IPS-11a (cell line): Measurements from ENCODE around the gene SEC16A.

Experiments
- H3K4me3 ChIP-seq: one replicate; pipeline ENCODE4 v1.5.1; 2013; ENCODE audit warnings: low read depth, low read length, control low read depth

SEC16A gene

GRCh38 chr9:136466155-136466541 is 16.7 kb downstream of the SEC16A start:
- no peak overlapping the region for H3K4me3 ChIP-seq

- no peak overlapping the region for H3K4me3 ChIP-seq
Observed at GRCh38 chr9:136465500-136466154, 17.2 kb downstream of the SEC16A start.

GRCh38 chr9:136464241-136464640 is 18.6 kb downstream of the SEC16A start:
- no peak overlapping the region for H3K4me3 ChIP-seq

- H3K4me3 ChIP-seq, result no peak overlapping the region
Observed at GRCh38 chr9:136463578-136463977, 19.3 kb downstream of the SEC16A start.

GRCh38 chr9:136462664-136463063 is 20.2 kb downstream of the SEC16A start:
- H3K4me3 ChIP-seq, result no peak overlapping the region

- no peak overlapping the region for H3K4me3 ChIP-seq
Observed at GRCh38 chr9:136460772-136461325, 22.0 kb downstream of the SEC16A start.

- no peak overlapping the region for H3K4me3 ChIP-seq
Observed at GRCh38 chr9:136459425-136459824, 23.4 kb downstream of the SEC16A start.

- no peak overlapping the region for H3K4me3 ChIP-seq
Observed at GRCh38 chr9:136457326-136457725, 25.5 kb downstream of the SEC16A start.

- no peak overlapping the region for H3K4me3 ChIP-seq
Observed at GRCh38 chr9:136456258-136456657, 26.6 kb downstream of the SEC16A start.

- no peak overlapping the region for H3K4me3 ChIP-seq
Observed at GRCh38 chr9:136455043-136456002, 27.5 kb downstream of the SEC16A start.

GRCh38 chr9:136454026-136454796 is 28.6 kb downstream of the SEC16A start:
- no peak overlapping the region for H3K4me3 ChIP-seq

- H3K4me3 ChIP-seq, result no peak overlapping the region
Observed at GRCh38 chr9:136453326-136453725, 29.5 kb downstream of the SEC16A start.

GRCh38 chr9:136451221-136451877 is 31.5 kb downstream of the SEC16A start:
- no peak overlapping the region for H3K4me3 ChIP-seq

- H3K4me3 ChIP-seq, result no peak overlapping the region
Observed at GRCh38 chr9:136448655-136449054, 34.2 kb downstream of the SEC16A start.

GRCh38 chr9:136447173-136447778 is 35.6 kb downstream of the SEC16A start:
- H3K4me3 ChIP-seq, result no peak overlapping the region

- no peak overlapping the region for H3K4me3 ChIP-seq
Observed at GRCh38 chr9:136445799-136446198, 37.0 kb downstream of the SEC16A start.

- H3K4me3 ChIP-seq, result no peak overlapping the region
Observed at GRCh38 chr9:136444102-136444501, 38.7 kb downstream of the SEC16A start.

GRCh38 chr9:136443687-136444086 is 39.2 kb downstream of the SEC16A start:
- no peak overlapping the region for H3K4me3 ChIP-seq

- H3K4me3 ChIP-seq, result no peak overlapping the region
Observed at GRCh38 chr9:136443087-136443486, 39.8 kb downstream of the SEC16A start.

GRCh38 chr9:136442265-136442664 is 40.6 kb downstream of the SEC16A start:
- no peak overlapping the region for H3K4me3 ChIP-seq
